Neutrophil (primary cell): ENCODE results near the gene ZFP36L2.

ENCODE experiments used
- H3K27ac ChIP-seq: fragments of 200-600 bp; sonication (generic); 2 replicates; pipeline ENCODE4 v1.5.1; 2016; ENCODE audit warnings: mild to moderate bottlenecking, moderate library complexity
- H3K27me3 ChIP-seq: fragments of 200-600 bp; sonication (generic); 2 replicates; pipeline ENCODE4 v1.6.0; 2016; ENCODE audit warnings: mild to moderate bottlenecking
- H3K36me3 ChIP-seq: fragments of 200-600 bp; sonication (generic); 2 replicates; pipeline ENCODE4 v1.5.1; 2017
- H3K4me1 ChIP-seq, 2 experiments: fragments of 200-600 bp in 1 of 2; sonication (generic) in 1 of 2; 1 replicate in 1 of 2; 2 replicates in 1 of 2; pipeline versions ENCODE4 v1.5.1 to v1.6.1; 2013 to 2016; ENCODE audit warnings: low read depth in 1 of 2, low read length in 1 of 2, mild to moderate bottlenecking in 1 of 2, moderate library complexity in 1 of 2; ENCODE audit not compliant: control insufficient read depth in 1 of 2, insufficient read depth in 1 of 2
- H3K4me3 ChIP-seq, 2 experiments: fragments of 200-600 bp in 1 of 2; sonication (generic) in 1 of 2; 1 replicate in 1 of 2; 2 replicates in 1 of 2; pipeline ENCODE4 v1.5.1; 2013 to 2016; ENCODE audit warnings: low read depth in 1 of 2, low read length in 1 of 2, mild to moderate bottlenecking in 1 of 2, moderate library complexity in 1 of 2
- H3K9me3 ChIP-seq: fragments of 200-600 bp; sonication (generic); 2 replicates; pipeline ENCODE4 v1.5.1; 2016
- CTCF ChIP-seq: fragments of 200-600 bp; sonication (generic); IDR thresholded peaks from 2 replicates; pipeline ENCODE4 v1.5.1; 2016; ENCODE audit warnings: antibody characterized with exemption

The ZFP36L2 gene

DNA sequence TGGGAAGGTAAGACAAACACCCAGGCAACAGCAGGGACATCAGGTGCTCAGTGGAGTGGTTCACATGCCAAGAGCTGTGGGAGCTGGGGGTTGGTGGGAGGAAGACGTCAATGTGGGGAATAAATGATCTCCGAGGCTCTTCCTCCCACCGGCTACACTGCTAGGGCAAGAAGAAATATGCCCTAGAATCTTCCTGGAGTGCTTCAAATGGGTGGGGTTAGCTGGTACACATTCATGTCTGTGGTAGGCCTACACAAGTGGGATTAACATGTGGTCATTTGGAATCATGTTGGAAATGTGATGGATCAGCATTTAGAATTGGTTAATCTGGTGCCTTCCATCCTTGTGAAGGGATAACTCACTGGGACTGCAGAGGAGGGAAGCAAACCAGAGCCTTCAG, 12.4 kb upstream of the ZFP36L2 start:
- Histone ChIP-seq H3K36me3 (no peaks in the 10 kb centered on the region), H3K27ac (peak overlapping the region; percentile 79), H3K4me1 (peaks cover 39 to 53% of the 10 kb centered on the region in 2 experiments), H3K27me3 (no peaks in the 10 kb centered on the region), H3K4me3 (no peak overlapping the region), H3K9me3 (no peaks in the 10 kb centered on the region)
- no peak for TF ChIP-seq CTCF

DNA sequence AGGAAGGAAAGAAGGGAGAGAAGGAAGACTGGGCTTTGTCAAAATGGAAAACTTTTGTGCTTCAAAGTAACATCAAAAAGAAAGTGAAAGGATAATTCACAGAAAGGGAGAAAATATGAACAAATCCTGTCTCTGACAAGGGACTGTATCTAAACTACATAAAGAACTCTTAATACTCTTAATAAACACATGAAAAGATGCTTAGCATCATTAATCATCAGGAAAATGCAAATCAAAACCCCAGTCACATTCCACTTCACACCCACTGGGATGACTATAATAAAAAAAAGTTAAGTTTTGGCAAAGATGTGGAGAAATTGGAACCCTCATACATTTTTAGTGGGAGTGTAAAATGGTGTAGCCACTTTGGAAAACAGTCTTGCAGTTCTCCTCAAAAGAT, 11.8 kb upstream of the ZFP36L2 start:
- Histone ChIP-seq H3K4me1 (peaks cover 46 to 60% of the 10 kb centered on the region in 2 experiments), H3K9me3 (no peaks in the 10 kb centered on the region), H3K27me3 (no peaks in the 10 kb centered on the region), H3K27ac (peak overlapping the region; percentile 21), H3K36me3 (no peaks in the 10 kb centered on the region), H3K4me3 (no peak overlapping the region)
- TF ChIP-seq CTCF = no peak

DNA sequence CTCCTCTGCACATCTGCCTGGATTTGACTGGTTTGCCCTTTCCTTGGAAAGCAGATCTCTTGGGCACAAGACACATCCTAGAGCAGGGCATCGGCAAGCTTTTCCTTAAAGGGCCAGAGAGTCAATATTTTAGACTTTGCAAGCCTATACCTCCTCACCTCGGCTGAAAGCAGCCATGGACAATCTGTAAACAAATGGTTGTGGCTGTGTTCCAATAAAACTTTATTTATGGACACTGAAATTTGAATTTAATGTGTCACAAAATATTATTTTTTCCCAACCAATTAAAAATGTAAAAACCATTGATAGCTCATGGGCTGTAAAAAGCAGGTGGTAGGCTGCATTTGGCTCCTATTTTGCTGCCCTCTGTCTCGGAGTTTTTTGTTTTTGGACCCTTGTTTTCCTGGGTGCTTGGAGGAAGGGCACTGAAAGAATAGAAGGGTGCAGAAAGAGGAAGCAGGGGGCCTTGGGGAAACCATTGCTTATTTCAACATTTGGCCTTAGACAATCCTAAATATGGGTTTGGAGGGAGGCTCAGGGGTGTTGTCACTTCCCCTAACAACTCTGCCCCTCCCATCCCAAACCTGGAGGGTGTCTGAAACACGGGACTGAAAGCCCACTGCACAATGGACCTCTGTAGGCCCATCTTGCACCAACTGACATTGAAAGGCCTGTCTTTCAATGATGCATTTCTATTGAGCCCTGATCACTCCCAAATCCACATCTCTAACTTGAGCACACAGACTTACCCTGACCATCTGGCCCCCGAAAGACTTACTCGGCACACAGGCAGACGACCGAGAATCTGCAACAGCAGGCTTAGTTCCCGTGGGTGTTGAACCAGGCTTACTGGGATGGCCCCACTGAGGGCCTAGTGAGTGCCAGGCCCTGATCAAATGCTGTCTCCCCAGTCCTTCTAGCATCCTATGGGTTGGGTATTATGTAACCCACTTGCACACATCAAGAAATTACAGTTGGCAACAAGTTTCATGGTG, 7.1 kb upstream of the ZFP36L2 start:
- Histone ChIP-seq H3K4me3 (peak overlapping the region; percentile 41 to 46), H3K27ac (peak overlapping the region; percentile 88), H3K36me3 (no peaks in the 10 kb centered on the region), H3K4me1 (peaks cover 77 to 87% of the 10 kb centered on the region in 2 experiments), H3K9me3 (no peaks in the 10 kb centered on the region), H3K27me3 (no peaks in the 10 kb centered on the region)
- TF ChIP-seq CTCF = peak; percentile 17

GRCh38 chr2:43230951-43231827, 4.8 kb upstream of the ZFP36L2 start:
- TF ChIP-seq CTCF = no peak
- peak overlapping the region; percentile 97 for H3K27ac ChIP-seq
- H3K36me3 ChIP-seq = no peaks in the 10 kb centered on the region
- no peaks in the 10 kb centered on the region for H3K27me3 ChIP-seq
- H3K4me3 ChIP-seq = peak overlapping the region in 1 of 2 experiments; percentile 12
- peaks cover 80 to 85% of the 10 kb centered on the region in 2 experiments for H3K4me1 ChIP-seq
- H3K9me3 ChIP-seq = no peaks in the 10 kb centered on the region

- Histone ChIP-seq H3K4me1 (peaks cover 77 to 81% of the 10 kb centered on the region in 2 experiments), H3K4me3 (no peak overlapping the region), H3K36me3 (peaks cover 7% of the 10 kb centered on the region), H3K27me3 (no peaks in the 10 kb centered on the region), H3K9me3 (no peaks in the 10 kb centered on the region), H3K27ac (peak overlapping the region; percentile 97)
- no peak for TF ChIP-seq CTCF
Measured at GRCh38 chr2:43230351-43230885, 4.0 kb upstream of the ZFP36L2 start.
